NCI-H524 treated with DMSO at 0.1 percent for 48 hours (cell line): ENCODE results near the gene MED7.
A peak's percentile ranks its signal among the peaks of the same experiment; 100 is the strongest.
"Not testable (repeated sequence)": the region's sequence is repeated elsewhere in the genome, so short reads cannot be mapped to it uniquely, and the experiment has no call there.

Source experiments
- DNase-seq: peaks from one replicate; lab custom pipeline; 2025; lab: John Stamatoyannopoulos, UW

MED7 gene

GRCh38 chr5:157142317-157143126, at the start of gene MED7:
TSS of gene MED7 (minus strand) at chr5:157142865. CDS start at chr5:157139431, 3,434 bp downstream.
- DNase-seq: peak; percentile 94

- no peak for DNase-seq
Measured at GRCh38 chr5:157189223-157189622, 46.6 kb upstream of the MED7 start.

- DNase-seq: no peak
Measured at GRCh38 chr5:157188270-157188669, 45.6 kb upstream of the MED7 start.

- no peak for DNase-seq
Measured at GRCh38 chr5:157187046-157187754, 44.5 kb upstream of the MED7 start.

- no peak for DNase-seq
Measured at GRCh38 chr5:157186309-157187045, 43.8 kb upstream of the MED7 start.

GRCh38 chr5:157185122-157185521, 42.5 kb upstream of the MED7 start:
- not testable (repeated sequence) for DNase-seq

GRCh38 chr5:157184117-157184670, 41.5 kb upstream of the MED7 start:
- no peak for DNase-seq

- DNase-seq: no peak
Measured at GRCh38 chr5:157182143-157182757, 39.6 kb upstream of the MED7 start.

- no peak for DNase-seq
Measured at GRCh38 chr5:157180374-157181264, 38.0 kb upstream of the MED7 start, which contains the start of gene ITK. TSS of gene ITK (plus strand) at chr5:157180840. CDS start at chr5:157180978, 138 bp downstream.

GRCh38 chr5:157178966-157179365, 36.3 kb upstream of the MED7 start:
- DNase-seq: no peak

GRCh38 chr5:157177953-157178352, 35.3 kb upstream of the MED7 start:
- no peak for DNase-seq

GRCh38 chr5:157175071-157175612, 32.5 kb upstream of the MED7 start:
- DNase-seq: no peak

GRCh38 chr5:157172403-157172802, 29.7 kb upstream of the MED7 start:
- DNase-seq: no peak

- DNase-seq: no peak
Measured at GRCh38 chr5:157168286-157168685, 25.6 kb upstream of the MED7 start.

GRCh38 chr5:157167214-157167621, 24.6 kb upstream of the MED7 start:
- no peak for DNase-seq

- DNase-seq: no peak
Measured at GRCh38 chr5:157166214-157167213, 23.8 kb upstream of the MED7 start, which contains the start of gene GARIN3. TSS of gene GARIN3 (minus strand) at chr5:157166264. CDS start at chr5:157166168, 96 bp downstream.

- DNase-seq: no peak
Measured at GRCh38 chr5:157165668-157166067, 23.0 kb upstream of the MED7 start.

GRCh38 chr5:157165261-157165660, 22.6 kb upstream of the MED7 start:
- DNase-seq: no peak

- no peak for DNase-seq
Measured at GRCh38 chr5:157164521-157164920, 21.9 kb upstream of the MED7 start.
